HG03575 (cell line): ENCODE measurements around the gene NINL.
"Not testable (repeated sequence)": the region's sequence is repeated elsewhere in the genome, so short reads cannot be mapped to it uniquely, and the experiment has no call there.

Experiments used
- ATAC-seq: cut with Tn5 transposase; IDR thresholded peaks from one replicate; pipeline ENCODE4 v1.9.1; 2021; ENCODE audit not compliant: unreplicated experiment, insufficient number of reproducible peaks, low FRiP score; ENCODE audit errors: extremely low read depth

The NINL gene

GRCh38 chr20:25478889-25479568 lies 106.3 kb downstream of the NINL start:
- ATAC-seq, result no peak

- no peak for ATAC-seq
Observed at GRCh38 chr20:25477014-25477882, 108.1 kb downstream of the NINL start.

GRCh38 chr20:25476106-25477013 lies 109.0 kb downstream of the NINL start:
- ATAC-seq, result no peak

GRCh38 chr20:25473297-25473696 lies 112.0 kb downstream of the NINL start:
- not testable (repeated sequence) for ATAC-seq

- ATAC-seq, result no peak
Observed at GRCh38 chr20:25471020-25471419, 114.3 kb downstream of the NINL start.

- no peak for ATAC-seq
Observed at GRCh38 chr20:25470045-25470444, 115.3 kb downstream of the NINL start.

GRCh38 chr20:25469558-25469957 lies 115.8 kb downstream of the NINL start:
- ATAC-seq, result no peak

GRCh38 chr20:25468126-25469075 lies 116.9 kb downstream of the NINL start:
- no peak for ATAC-seq

- no peak for ATAC-seq
Observed at GRCh38 chr20:25467441-25467840, 117.9 kb downstream of the NINL start.

GRCh38 chr20:25466846-25467245 lies 118.5 kb downstream of the NINL start:
- ATAC-seq, result no peak

GRCh38 chr20:25465243-25466135 lies 119.8 kb downstream of the NINL start:
- ATAC-seq, result no peak

- no peak for ATAC-seq
Observed at GRCh38 chr20:25464501-25465242, 120.7 kb downstream of the NINL start.

GRCh38 chr20:25461786-25462545 lies 123.4 kb downstream of the NINL start:
- no peak for ATAC-seq

GRCh38 chr20:25461281-25461650 lies 124.1 kb downstream of the NINL start:
- no peak for ATAC-seq

GRCh38 chr20:25460566-25461280 lies 124.6 kb downstream of the NINL start:
- no peak for ATAC-seq
